Esophagus squamous epithelium (tissue), 5 donors: ENCODE data around the gene ID3. TPM values are rescaled to one million over a fixed set of nuclear protein-coding genes. Genes with fewer than 3 reads are reported as not detected.

Experiments
- DNase-seq: peaks from one replicate; lab custom pipeline; 2025; lab: John Stamatoyannopoulos, UW
- H3K27ac ChIP-seq, 4 donors: fragments of 200-600 bp; sonication (generic); one replicate each; pipeline ENCODE4 v1.5.1; 2016 to 2019; ENCODE audit warnings: mild to moderate bottlenecking in 1 of 4
- H3K27me3 ChIP-seq, 4 donors: fragments of 200-600 bp; sonication (generic); 1 replicate in 3 of 4; 2 replicates in 1 of 4; pipeline versions ENCODE4 v1.5.1 to v1.6.0; 2017 to 2021; ENCODE audit warnings: antibody characterized with exemption in 1 of 4
- H3K36me3 ChIP-seq, 3 donors: fragments of 200-600 bp; sonication (generic); one replicate each; pipeline ENCODE4 v1.5.1; 2016 to 2019
- H3K4me1 ChIP-seq, 3 donors: fragments of 200-600 bp; sonication (generic); one replicate each; pipeline ENCODE4 v1.5.1; 2017 to 2019
- H3K4me3 ChIP-seq, 4 donors: fragments of 200-600 bp; sonication (generic); 1 replicate in 3 of 4; 2 replicates in 1 of 4; pipeline ENCODE4 v1.5.1; 2016 to 2019; ENCODE audit warnings: mild to moderate bottlenecking in 2 of 4, moderate library complexity in 1 of 4
- H3K9me3 ChIP-seq, 3 donors: fragments of 200-600 bp; sonication (generic); one replicate each; pipeline ENCODE4 v1.5.1; 2016 to 2019
- POLR2A ChIP-seq, 4 donors: fragments of 450-650 bp; IDR thresholded peaks; one replicate each; pipeline ENCODE4 v1.6.1; 2017; ENCODE audit warnings: antibody characterized with exemption in 4 of 4, mild to moderate bottlenecking in 4 of 4, moderate library complexity in 3 of 4
- WGBS, 2 donors: methylation state at CpG; one replicate each; pipeline ENCODE4 v1.1.5; 2018; 5-methylcytosine and 5-hydroxymethylcytosine counted together
- intact Hi-C: fragments of 100-400 bp; cut with DNase I; formaldehyde crosslinking; loops from one replicate; pipeline ENCODE4 v1.15.0; 2022
- total RNA-seq, 4 donors: library from RNA; depleted of rRNA; stranded (reverse); fragments of >200 nt; gene quantifications; one replicate each; pipeline ENCODE4 v1.1.0, GENCODE V29; 2016
- TF ChIP-seq, protein P1 (sequence below), 6 experiments: fragments of 450-650 bp in 4 of 6; fragments of 200-600 bp in 2 of 6; sonication (generic) in 2 of 6; IDR thresholded peaks; one replicate each; pipeline ENCODE4 v1.5.1; 2016 to 2019; ENCODE audit warnings: antibody characterized with exemption in 6 of 6, mild to moderate bottlenecking in 4 of 6, moderate library complexity in 4 of 6
- donor health status: DM: yes; HTN: yes; CAD: no.

ID3 gene
- total RNA-seq, 4 donors from 2014 or later: 12.6 to 62.9 (median 37.5) TPM

DNA sequence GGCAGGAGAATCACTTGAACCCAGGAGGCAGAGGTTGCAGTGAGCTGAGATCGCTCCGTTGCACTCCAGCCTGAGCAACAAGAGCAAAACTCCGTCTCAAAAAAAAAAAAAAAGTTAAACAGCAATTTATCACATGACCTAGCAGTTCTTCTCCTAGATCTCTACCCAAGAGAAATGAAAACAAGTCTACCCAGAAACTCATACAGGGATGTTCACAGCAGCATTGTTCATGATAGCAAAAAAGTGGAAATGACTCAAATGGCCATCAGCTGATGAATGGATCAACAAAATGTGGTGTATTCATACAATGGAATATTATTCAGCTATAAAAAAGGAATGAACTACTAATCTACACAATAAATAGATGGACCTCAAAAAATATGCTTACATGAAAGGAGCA is 12.2 kb upstream of the ID3 start:
- Histone ChIP-seq H3K27me3 (peaks cover 0 to 16% (median 0%) of the 10 kb centered on the region in 4 donors), H3K4me3 (no peak overlapping the region), H3K9me3 (no peaks in the 10 kb centered on the region), H3K4me1 (peaks cover 10 to 29% (median 12%) of the 10 kb centered on the region in 3 donors), H3K36me3 (no peaks in the 10 kb centered on the region), H3K27ac (no peak overlapping the region)
- WGBS, 2 donors: 77 to 80% methylated on average over 2 to 3 of the region's 3 CpGs
- DNase-seq: no peak
- intact Hi-C loops: no loop called here
- TF ChIP-seq POLR2A (IDR thresholded peaks at IDR 0.05): no peak
- TF ChIP-seq, protein P1, sequence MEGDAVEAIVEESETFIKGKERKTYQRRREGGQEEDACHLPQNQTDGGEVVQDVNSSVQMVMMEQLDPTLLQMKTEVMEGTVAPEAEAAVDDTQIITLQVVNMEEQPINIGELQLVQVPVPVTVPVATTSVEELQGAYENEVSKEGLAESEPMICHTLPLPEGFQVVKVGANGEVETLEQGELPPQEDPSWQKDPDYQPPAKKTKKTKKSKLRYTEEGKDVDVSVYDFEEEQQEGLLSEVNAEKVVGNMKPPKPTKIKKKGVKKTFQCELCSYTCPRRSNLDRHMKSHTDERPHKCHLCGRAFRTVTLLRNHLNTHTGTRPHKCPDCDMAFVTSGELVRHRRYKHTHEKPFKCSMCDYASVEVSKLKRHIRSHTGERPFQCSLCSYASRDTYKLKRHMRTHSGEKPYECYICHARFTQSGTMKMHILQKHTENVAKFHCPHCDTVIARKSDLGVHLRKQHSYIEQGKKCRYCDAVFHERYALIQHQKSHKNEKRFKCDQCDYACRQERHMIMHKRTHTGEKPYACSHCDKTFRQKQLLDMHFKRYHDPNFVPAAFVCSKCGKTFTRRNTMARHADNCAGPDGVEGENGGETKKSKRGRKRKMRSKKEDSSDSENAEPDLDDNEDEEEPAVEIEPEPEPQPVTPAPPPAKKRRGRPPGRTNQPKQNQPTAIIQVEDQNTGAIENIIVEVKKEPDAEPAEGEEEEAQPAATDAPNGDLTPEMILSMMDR (IDR thresholded peaks at IDR 0.05): no peak

DNA sequence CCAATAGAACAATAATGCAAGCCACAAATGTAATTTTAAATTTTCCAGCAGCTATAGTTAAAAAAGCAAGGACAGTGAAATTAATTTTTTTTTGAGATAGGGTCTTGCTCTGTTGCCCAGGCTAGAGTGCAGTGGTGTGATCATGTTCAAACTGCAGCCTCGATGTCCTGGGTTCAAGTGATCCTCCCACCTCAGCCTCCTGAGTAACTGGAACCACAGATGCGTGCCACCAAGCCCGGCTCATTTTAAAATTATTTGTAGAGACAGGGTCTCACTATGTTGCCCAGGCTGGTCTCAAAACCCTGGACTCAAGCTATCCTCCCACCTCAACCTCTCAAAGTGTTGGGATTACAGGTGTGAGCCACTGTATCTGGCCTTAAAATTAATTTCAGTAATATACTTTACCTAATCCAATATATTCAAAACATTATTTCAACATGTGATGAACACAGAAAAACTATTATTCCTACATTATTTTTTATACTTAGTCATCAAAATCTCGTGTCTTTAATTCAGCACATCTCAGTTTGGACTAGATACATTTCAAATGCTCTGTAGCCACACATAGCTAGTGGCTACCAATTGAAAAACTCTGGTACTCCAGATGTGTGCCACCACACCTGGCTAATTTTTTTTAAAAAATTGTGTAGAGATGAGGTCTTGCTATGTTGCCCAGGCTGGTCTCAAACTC is 10.8 kb upstream of the ID3 start:
- intact Hi-C loops: no loop called here

DNA sequence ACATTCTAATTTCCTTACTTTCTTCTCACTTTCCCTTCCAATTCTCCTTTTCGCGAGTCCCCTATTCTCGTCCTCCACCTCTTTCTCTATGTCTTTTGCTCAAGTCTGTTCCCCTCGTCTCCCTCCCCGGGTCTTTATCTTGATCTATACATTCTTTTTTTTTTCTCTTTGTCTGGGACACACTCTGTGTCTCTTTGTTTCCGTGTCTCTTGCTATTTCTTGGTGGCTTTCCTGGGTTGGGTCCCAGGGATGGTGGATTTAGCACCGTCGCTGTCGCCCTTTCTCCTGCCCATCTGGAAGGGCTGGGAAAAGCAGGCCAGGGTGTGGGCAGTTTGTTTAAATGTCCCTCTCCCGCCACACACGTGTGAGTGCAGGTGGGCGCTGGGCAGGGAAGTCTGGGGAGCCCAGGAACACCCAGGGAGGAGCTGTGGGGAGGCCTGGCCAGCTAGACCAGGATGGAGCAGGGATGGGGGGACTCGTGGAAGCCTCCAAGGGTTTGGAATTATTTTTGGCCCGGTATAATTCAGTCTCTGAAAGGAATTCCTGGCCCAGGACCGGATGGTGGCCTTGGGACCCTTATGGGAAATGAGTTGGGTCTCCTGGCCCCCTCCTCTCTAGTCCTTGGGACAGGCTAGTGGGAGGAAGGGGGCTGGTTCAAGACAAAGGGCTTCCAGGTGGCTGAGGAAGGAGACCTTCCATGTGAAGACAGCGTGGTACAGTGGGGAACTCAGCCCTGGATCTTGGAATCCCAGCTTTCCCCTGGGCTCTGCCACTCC is 9.5 kb upstream of the ID3 start:
- Histone ChIP-seq H3K4me1 (peaks cover 10 to 39% (median 15%) of the 10 kb centered on the region in 3 donors), H3K36me3 (no peaks in the 10 kb centered on the region), H3K4me3 (peak overlapping the region; percentile 35 to 70 (median 56)), H3K27ac (peak overlapping the region; percentile 74 to 87 (median 82)), H3K9me3 (no peaks in the 10 kb centered on the region), H3K27me3 (peaks cover 0 to 16% (median 0%) of the 10 kb centered on the region in 4 donors)
- DNase-seq: no peak
- intact Hi-C loops: no loop called here
- 46 to 47% methylated on average over 9 to 13 of the region's 16 CpGs for WGBS, 2 donors
- TF ChIP-seq POLR2A (IDR thresholded peaks at IDR 0.05): no peak
- TF ChIP-seq, protein P1 (IDR thresholded peaks at IDR 0.05): no peak

More for the DNA sequence above, 10.8 kb upstream of the ID3 start:
- TF ChIP-seq, protein P1 (IDR thresholded peaks at IDR 0.05): no peak
- no peak for TF ChIP-seq POLR2A (IDR thresholded peaks at IDR 0.05)
- peaks cover 0 to 16% (median 0%) of the 10 kb centered on the region in 4 donors for H3K27me3 ChIP-seq
- no peak overlapping the region for H3K4me3 ChIP-seq
- H3K9me3 ChIP-seq: no peaks in the 10 kb centered on the region
- H3K27ac ChIP-seq: no peak overlapping the region
- peaks cover 10 to 27% (median 10%) of the 10 kb centered on the region in 3 donors for H3K4me1 ChIP-seq
- no peak for DNase-seq
- no peaks in the 10 kb centered on the region for H3K36me3 ChIP-seq
- WGBS, 2 donors: 91 to 92% methylated on average over 4 of the region's 4 CpGs

DNA sequence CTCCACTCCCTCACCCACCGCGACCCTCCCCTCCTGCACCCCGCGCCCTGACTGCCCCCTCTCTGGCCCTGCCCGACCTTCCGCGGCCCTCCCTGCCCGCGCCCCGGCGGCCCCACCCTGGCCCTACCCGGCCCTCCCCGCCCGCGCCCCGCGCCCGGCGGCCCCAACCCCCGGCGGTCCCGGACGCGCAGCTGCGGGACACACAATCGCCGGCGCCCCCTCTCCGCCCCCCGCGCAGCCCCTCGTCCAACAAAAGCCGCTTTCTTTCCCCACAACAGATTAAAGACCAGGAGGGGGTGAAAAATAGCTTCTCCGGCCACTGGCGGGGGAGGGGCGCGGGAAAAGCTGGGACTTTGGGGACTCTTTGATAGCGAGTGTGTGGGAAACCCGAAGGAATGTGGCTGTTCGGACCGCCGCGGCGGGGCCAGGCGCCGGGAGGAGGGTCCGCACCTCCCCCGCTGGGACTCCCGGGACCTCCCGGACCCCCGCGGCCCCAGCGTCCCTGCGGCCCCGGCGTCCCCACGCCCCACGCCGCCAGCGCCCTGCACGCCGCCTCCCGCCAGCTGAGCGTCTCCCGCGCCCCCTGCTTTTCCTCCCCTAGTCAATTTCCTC is 8.8 kb upstream of the ID3 start:
- DNase-seq: no peak
- intact Hi-C loops: no loop called here
- Histone ChIP-seq H3K9me3 (no peaks in the 10 kb centered on the region), H3K4me3 (peak overlapping the region; percentile 35 to 70 (median 56)), H3K27me3 (peaks cover 0 to 16% (median 0%) of the 10 kb centered on the region in 4 donors), H3K4me1 (peaks cover 10 to 46% (median 18%) of the 10 kb centered on the region in 3 donors), H3K27ac (peak overlapping the region; percentile 74 to 87 (median 82)), H3K36me3 (no peaks in the 10 kb centered on the region)
- TF ChIP-seq, protein P1 (IDR thresholded peaks at IDR 0.05): no peak
- no peak for TF ChIP-seq POLR2A (IDR thresholded peaks at IDR 0.05)
- WGBS, 2 donors: 1 to 2% methylated on average over 21 to 29 of the region's 66 CpGs
